Measurements from ENCODE around the gene RYR1. TPM values are rescaled to one million over a fixed set of nuclear protein-coding genes. Genes with fewer than 3 reads are reported as not detected.

RYR1 gene
- total RNA-seq, 2 donors from 2014 or later, result 0.84 to 3.3 TPM

DNA sequence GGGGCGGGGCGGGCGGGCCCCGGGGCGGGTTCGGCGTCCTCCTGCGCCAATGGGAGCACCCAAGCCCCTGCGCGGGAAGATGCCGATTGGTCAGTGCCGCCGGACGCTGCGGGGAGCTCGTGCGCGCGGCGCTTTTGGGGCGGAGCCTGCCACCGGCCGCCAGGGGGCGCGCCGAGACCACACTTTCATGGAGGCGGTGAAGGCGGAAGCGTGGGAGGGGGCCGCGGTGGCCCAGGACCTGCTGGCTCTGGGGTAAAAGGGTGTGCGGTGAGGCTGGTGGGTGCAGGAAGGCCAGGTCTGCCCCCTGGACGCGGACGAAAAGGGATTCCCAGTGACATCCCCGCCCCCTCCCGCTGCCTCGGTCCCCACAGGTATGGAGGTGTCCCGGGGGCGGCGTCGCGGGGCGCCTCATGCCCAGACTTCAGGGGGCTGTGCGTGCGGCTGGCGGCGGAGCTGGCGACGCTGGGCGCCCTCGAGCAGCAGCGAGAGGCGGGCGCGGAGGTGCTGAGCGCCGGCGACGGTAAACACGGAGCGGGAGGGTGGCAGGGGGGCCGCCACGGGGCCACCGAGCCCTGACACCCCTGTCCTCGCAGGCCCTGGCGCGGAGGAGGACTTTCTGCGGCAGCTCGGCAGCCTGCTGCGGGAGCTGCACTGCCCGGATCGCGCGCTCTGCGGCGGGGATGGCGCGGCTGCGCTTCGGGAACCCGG lies 30.4 kb upstream of the RYR1 start, which contains the start of gene FAM98C:
TSS of gene FAM98C (plus strand) at position 127 of the 708 bp plus-strand sequence. CDS start at position 188, 61 bp downstream.
- TF ChIP-seq, protein P1, sequence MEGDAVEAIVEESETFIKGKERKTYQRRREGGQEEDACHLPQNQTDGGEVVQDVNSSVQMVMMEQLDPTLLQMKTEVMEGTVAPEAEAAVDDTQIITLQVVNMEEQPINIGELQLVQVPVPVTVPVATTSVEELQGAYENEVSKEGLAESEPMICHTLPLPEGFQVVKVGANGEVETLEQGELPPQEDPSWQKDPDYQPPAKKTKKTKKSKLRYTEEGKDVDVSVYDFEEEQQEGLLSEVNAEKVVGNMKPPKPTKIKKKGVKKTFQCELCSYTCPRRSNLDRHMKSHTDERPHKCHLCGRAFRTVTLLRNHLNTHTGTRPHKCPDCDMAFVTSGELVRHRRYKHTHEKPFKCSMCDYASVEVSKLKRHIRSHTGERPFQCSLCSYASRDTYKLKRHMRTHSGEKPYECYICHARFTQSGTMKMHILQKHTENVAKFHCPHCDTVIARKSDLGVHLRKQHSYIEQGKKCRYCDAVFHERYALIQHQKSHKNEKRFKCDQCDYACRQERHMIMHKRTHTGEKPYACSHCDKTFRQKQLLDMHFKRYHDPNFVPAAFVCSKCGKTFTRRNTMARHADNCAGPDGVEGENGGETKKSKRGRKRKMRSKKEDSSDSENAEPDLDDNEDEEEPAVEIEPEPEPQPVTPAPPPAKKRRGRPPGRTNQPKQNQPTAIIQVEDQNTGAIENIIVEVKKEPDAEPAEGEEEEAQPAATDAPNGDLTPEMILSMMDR (conservative IDR thresholded peaks at IDR 0.05), result peak; percentile 100
- H3K36me3 Mint-ChIP-seq (ENCODE audit: low read depth), result peaks cover 11% of the 10 kb centered on the region
- peak within 1 kb of the TSS; percentile 61 for H3K4me3 Mint-ChIP-seq
- no peak within 1 kb of the TSS for H3K27ac ChIP-seq (ENCODE audit: low read depth, low read length)
- 0% methylated on average over 13 to 82 of the region's 82 CpGs for WGBS, 2 experiments (ENCODE audit: insufficient coverage in 1 of 2, insufficient read length in 1 of 2)
- no peak within 1 kb of the TSS for H3K27ac Mint-ChIP-seq
- DNase-seq, result peak; percentile 99
- peaks cover 39% of the 10 kb centered on the region for H3K27me3 Mint-ChIP-seq (ENCODE audit: insufficient read depth)
- no peak within 1 kb of the TSS for H3K9ac ChIP-seq (ENCODE audit: extremely low read depth, low read length, poor library complexity, severe bottlenecking)
- no peaks in the 10 kb centered on the region for H3K9me3 Mint-ChIP-seq
- no peaks in the 10 kb centered on the region for H3K4me1 ChIP-seq (ENCODE audit: control insufficient read depth, insufficient read depth, low read length)
- peaks cover 1% of the 10 kb centered on the region for H3K4me1 Mint-ChIP-seq
- no peaks in the 10 kb centered on the region for H3K9me3 ChIP-seq (ENCODE audit: control insufficient read depth, low read length)
- H3K36me3 ChIP-seq (ENCODE audit: control insufficient read depth, insufficient read depth, low read length), result no peaks in the 10 kb centered on the region
- H3K4me3 ChIP-seq (ENCODE audit: low read length), result peak within 1 kb of the TSS; percentile 77
- H3K27me3 ChIP-seq (ENCODE audit: control insufficient read depth, insufficient read depth, low read length, poor library complexity, severe bottlenecking), result peaks cover 8% of the 10 kb centered on the region

DNA sequence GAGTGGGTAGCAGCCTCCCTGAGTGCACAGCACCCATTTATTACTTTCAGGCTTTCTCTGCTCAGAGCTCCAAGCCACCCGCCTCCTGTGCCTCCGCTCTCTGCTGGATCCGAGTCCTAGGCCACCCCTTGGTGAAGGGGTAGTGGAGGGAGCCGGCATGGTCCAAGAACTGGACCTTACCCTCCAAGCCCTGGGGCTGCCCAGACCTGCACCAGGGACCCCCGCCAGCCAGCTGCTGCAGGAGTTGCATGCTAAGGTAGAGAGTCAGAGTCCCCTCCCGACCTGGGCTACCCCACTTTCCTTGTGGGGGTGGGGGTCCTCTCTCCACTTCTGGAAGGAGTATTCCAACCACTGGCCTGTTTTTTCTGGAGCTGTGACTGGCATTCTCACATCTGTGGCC lies 28.6 kb upstream of the RYR1 start:
- Histone ChIP-seq H3K4me1 (ENCODE audit: control insufficient read depth, insufficient read depth, low read length) (no peaks in the 10 kb centered on the region), H3K4me3 (ENCODE audit: low read length) (no peak overlapping the region), H3K9ac (ENCODE audit: extremely low read depth, low read length, poor library complexity, severe bottlenecking) (no peak overlapping the region), H3K36me3 (ENCODE audit: control insufficient read depth, insufficient read depth, low read length) (no peaks in the 10 kb centered on the region), H3K9me3 (ENCODE audit: control insufficient read depth, low read length) (no peaks in the 10 kb centered on the region), H3K27ac (ENCODE audit: low read depth, low read length) (no peak overlapping the region), H3K27me3 (ENCODE audit: control insufficient read depth, insufficient read depth, low read length, poor library complexity, severe bottlenecking) (peaks cover 8% of the 10 kb centered on the region)
- Mint-ChIP-seq H3K27me3 (ENCODE audit: insufficient read depth) (peaks cover 28% of the 10 kb centered on the region), H3K27ac (no peak overlapping the region), H3K4me1 (peaks cover 1% of the 10 kb centered on the region), H3K9me3 (no peaks in the 10 kb centered on the region), H3K36me3 (ENCODE audit: low read depth) (peaks cover 11% of the 10 kb centered on the region), H3K4me3 (peak overlapping the region; percentile 61)
- WGBS, 2 experiments (ENCODE audit: insufficient coverage in 1 of 2, insufficient read length in 1 of 2), result 91 to 100% methylated on average over 2 to 6 of the region's 6 CpGs
- DNase-seq, result no peak
- TF ChIP-seq, protein P1 (conservative IDR thresholded peaks at IDR 0.05), result no peak

DNA sequence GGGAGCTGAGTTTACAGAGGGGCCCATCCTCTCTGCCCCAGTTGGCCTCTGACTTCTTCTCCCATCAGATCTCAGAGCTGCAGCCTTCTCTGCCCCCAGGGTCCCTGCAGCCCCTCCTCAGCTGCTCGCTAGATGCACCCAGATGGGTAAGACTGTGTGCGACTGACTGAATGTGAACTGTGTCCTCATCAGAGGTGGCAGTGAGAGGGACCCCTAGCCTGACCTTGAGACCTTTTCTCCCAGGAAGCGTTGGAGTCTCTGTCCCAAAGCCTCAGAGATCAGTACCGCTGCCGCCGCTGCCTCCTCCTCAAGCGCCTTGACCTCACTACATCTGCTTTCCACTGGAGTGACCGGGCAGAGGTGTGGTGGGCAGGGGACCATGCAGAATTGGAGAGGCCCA lies 28.2 kb upstream of the RYR1 start:
- H3K27ac ChIP-seq (ENCODE audit: low read depth, low read length), result no peak overlapping the region
- peaks cover 5% of the 10 kb centered on the region for H3K27me3 ChIP-seq (ENCODE audit: control insufficient read depth, insufficient read depth, low read length, poor library complexity, severe bottlenecking)
- H3K9me3 Mint-ChIP-seq, result no peaks in the 10 kb centered on the region
- H3K4me1 ChIP-seq (ENCODE audit: control insufficient read depth, insufficient read depth, low read length), result no peaks in the 10 kb centered on the region
- no peak overlapping the region for H3K4me3 ChIP-seq (ENCODE audit: low read length)
- no peak overlapping the region for H3K27ac Mint-ChIP-seq
- peaks cover 11% of the 10 kb centered on the region for H3K36me3 Mint-ChIP-seq (ENCODE audit: low read depth)
- TF ChIP-seq, protein P1 (conservative IDR thresholded peaks at IDR 0.05), result no peak
- WGBS, 2 experiments (ENCODE audit: insufficient coverage in 1 of 2, insufficient read length in 1 of 2), result 92 to 96% methylated on average over 7 to 8 of the region's 8 CpGs
- no peaks in the 10 kb centered on the region for H3K36me3 ChIP-seq (ENCODE audit: control insufficient read depth, insufficient read depth, low read length)
- no peak overlapping the region for H3K4me3 Mint-ChIP-seq
- no peak overlapping the region for H3K9ac ChIP-seq (ENCODE audit: extremely low read depth, low read length, poor library complexity, severe bottlenecking)
- H3K27me3 Mint-ChIP-seq (ENCODE audit: insufficient read depth), result peaks cover 27% of the 10 kb centered on the region
- peaks cover 1% of the 10 kb centered on the region for H3K4me1 Mint-ChIP-seq
- DNase-seq, result no peak
- no peaks in the 10 kb centered on the region for H3K9me3 ChIP-seq (ENCODE audit: control insufficient read depth, low read length)
